Transverse colon (tissue), 4 donors: ENCODE measurements around the gene B3GNT7. TPM values are rescaled to one million over a fixed set of nuclear protein-coding genes. Genes with fewer than 3 reads are reported as not detected.

Source experiments
- DNase-seq: peaks from one replicate; pipeline ENCODE4 v3.0.0-alpha.2; 2019
- H3K27ac ChIP-seq, 4 donors: fragments of 200-600 bp; sonication (generic); 2 replicates each; pipeline ENCODE4 v1.5.1; 2016 to 2018; ENCODE audit warnings: inconsistent platforms in 4 of 4
- H3K27me3 ChIP-seq: fragments of 200-600 bp; sonication (generic); 2 replicates; pipeline ENCODE4 v1.5.1; 2017; ENCODE audit warnings: inconsistent platforms
- H3K36me3 ChIP-seq, 4 donors: fragments of 200-600 bp; sonication (generic); 2 replicates each; pipeline ENCODE4 v1.5.1; 2017 to 2019; ENCODE audit warnings: inconsistent platforms in 4 of 4
- H3K4me1 ChIP-seq, 4 donors: fragments of 200-600 bp; sonication (generic); 2 replicates each; pipeline ENCODE4 v1.5.1; 2017 to 2020; ENCODE audit warnings: inconsistent platforms in 4 of 4
- H3K4me3 ChIP-seq, 4 donors: fragments of 200-600 bp; sonication (generic); 1 replicate in 1 of 4; 2 replicates in 3 of 4; pipeline versions ENCODE4 v1.5.1 to v1.6.1; 2017 to 2019; ENCODE audit warnings: inconsistent platforms in 4 of 4
- H3K9me3 ChIP-seq, 2 donors: fragments of 200-600 bp; sonication (generic); 2 replicates each; pipeline ENCODE4 v1.5.1; 2017 to 2019; ENCODE audit warnings: inconsistent platforms in 2 of 2
- EP300 ChIP-seq: sonication (generic); formaldehyde crosslinking; IDR thresholded peaks from one replicate; pipeline ENCODE4 v1.6.1; 2017; ENCODE audit warnings: antibody characterized with exemption, low read depth
- POLR2A ChIP-seq: fragments of 450-650 bp; IDR thresholded peaks from one replicate; pipeline ENCODE4 v1.6.1; 2016; ENCODE audit warnings: antibody characterized with exemption, mild to moderate bottlenecking, moderate library complexity
- POLR2AphosphoS5 ChIP-seq, 3 donors: sonication (generic); formaldehyde crosslinking; IDR thresholded peaks; one replicate each; pipeline ENCODE4 v1.6.1; 2016; ENCODE audit warnings: antibody characterized with exemption in 3 of 3
- WGBS, 2 donors: methylation state at CpG; one replicate each; pipeline ENCODE4 v1.1.5; 2018; ENCODE audit warnings: low coverage in 1 of 2; 5-methylcytosine and 5-hydroxymethylcytosine counted together
- in situ Hi-C, 4 donors: fragments of 200-750 bp; cut with MboI; loops; one replicate each; pipeline versions ENCODE4 v1.15.0 to v1.15.1; 2017; ENCODE audit warnings: low sequenced_read_pairs in 3 of 4, low pct_ligation_motif_present in 1 of 4, low pct_unique_long_range_greater_than_20kb in 1 of 4
- intact Hi-C: fragments of 100-400 bp; cut with DNase I; formaldehyde crosslinking; loops from one replicate; pipeline ENCODE4 v1.15.1; 2023; ENCODE audit warnings: low total_unique reads
- total RNA-seq, 4 donors: library from RNA; depleted of rRNA; stranded (reverse); fragments of >200 nt; gene quantifications; one replicate each; pipeline ENCODE4 v1.1.0, GENCODE V29; 2016
- TF ChIP-seq, protein P1 (sequence below), 5 experiments: fragments of 200-600 bp in 3 of 5; fragments of 450-650 bp in 2 of 5; sonication (generic) in 3 of 5; IDR thresholded peaks; 1 replicate in 2 of 5; 2 replicates in 3 of 5; pipeline ENCODE4 v1.5.1; 2016 to 2017; ENCODE audit warnings: antibody characterized with exemption in 5 of 5, inconsistent platforms in 3 of 5, mild to moderate bottlenecking in 2 of 5, moderate library complexity in 1 of 5

The B3GNT7 gene
- total RNA-seq, 4 donors from 2014 or later, result 41.8 to 113 (median 55.2) TPM

DNA sequence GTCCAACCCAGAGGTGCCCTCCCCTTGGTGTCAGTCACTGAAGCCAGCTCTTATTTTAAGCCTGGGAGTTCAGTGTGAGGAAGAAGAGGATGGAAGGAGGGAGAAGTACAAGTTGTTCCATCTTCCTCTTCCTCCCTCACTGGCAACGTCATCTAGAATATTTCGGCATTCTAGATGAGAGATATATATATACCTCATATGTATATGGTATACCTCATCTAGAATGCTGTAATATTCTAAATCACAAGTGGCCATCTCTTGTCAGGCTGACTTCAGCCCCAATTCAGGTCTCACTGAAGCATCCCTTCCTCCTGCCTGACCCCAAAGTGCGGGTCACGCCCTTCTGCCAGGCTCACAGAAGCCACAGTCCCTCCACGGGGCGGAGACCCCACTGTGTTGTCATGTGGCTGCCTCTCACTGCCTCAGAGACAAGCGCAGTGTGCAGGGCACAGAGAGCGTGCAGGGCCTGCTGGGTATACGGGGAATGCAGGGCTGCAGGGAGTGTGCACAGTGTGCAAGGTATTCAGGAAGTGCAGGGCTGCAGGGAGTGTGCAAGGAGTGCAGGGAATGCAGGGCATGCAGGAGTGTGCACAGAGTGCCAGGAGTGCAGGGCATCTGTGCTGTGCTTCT, 32.8 kb upstream of the B3GNT7 start:
- WGBS, 2 donors, result 85 to 91% methylated on average over 4 to 9 of the region's 9 CpGs
- H3K36me3 ChIP-seq, result no peaks in the 10 kb centered on the region
- in situ Hi-C loops (no loop called here), intact Hi-C loops (no loop called here)
- TF ChIP-seq EP300, result no peak
- TF ChIP-seq POLR2AphosphoS5 (IDR thresholded peaks at IDR 0.05), result no peak
- TF ChIP-seq, protein P1, sequence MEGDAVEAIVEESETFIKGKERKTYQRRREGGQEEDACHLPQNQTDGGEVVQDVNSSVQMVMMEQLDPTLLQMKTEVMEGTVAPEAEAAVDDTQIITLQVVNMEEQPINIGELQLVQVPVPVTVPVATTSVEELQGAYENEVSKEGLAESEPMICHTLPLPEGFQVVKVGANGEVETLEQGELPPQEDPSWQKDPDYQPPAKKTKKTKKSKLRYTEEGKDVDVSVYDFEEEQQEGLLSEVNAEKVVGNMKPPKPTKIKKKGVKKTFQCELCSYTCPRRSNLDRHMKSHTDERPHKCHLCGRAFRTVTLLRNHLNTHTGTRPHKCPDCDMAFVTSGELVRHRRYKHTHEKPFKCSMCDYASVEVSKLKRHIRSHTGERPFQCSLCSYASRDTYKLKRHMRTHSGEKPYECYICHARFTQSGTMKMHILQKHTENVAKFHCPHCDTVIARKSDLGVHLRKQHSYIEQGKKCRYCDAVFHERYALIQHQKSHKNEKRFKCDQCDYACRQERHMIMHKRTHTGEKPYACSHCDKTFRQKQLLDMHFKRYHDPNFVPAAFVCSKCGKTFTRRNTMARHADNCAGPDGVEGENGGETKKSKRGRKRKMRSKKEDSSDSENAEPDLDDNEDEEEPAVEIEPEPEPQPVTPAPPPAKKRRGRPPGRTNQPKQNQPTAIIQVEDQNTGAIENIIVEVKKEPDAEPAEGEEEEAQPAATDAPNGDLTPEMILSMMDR (IDR thresholded peaks at IDR 0.05), result no peak
- TF ChIP-seq POLR2A, result no peak
- no peak overlapping the region for H3K4me3 ChIP-seq
- H3K27me3 ChIP-seq, result no peaks in the 10 kb centered on the region
- peak overlapping the region in 3 of 4 donors; percentile 25 to 38 (median 29) for H3K27ac ChIP-seq
- H3K9me3 ChIP-seq, result no peaks in the 10 kb centered on the region
- peak; percentile 7 for DNase-seq
- peaks cover 0 to 14% (median 12%) of the 10 kb centered on the region in 4 donors for H3K4me1 ChIP-seq

DNA sequence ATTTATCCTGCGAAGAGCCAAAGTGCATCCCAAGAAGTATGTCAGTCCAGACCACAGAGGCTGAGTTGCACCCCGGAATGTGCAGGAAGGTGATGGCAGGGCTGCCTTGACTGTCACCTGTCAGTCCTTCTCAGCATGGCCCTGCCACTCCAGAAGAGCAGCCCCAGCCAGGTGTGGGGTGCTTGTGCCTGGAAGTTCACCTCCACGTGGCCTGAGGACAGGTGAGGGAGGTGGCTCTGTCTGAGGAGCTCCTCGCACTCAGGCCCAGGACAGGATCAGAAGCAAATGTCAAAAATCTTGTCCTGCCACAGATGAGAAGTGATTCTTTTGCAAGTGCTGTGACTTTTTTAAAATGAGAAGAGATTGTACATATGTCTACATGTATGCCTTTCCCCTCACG, 31.4 kb upstream of the B3GNT7 start:
- Histone ChIP-seq H3K4me3 (no peak overlapping the region), H3K36me3 (no peaks in the 10 kb centered on the region), H3K27me3 (no peaks in the 10 kb centered on the region), H3K4me1 (peaks cover 0 to 14% (median 12%) of the 10 kb centered on the region in 4 donors), H3K9me3 (no peaks in the 10 kb centered on the region), H3K27ac (no peak overlapping the region)
- WGBS, 2 donors, result 92 to 100% methylated on average over 1 to 5 of the region's 5 CpGs
- peak; percentile 6 for DNase-seq
- no peak for TF ChIP-seq EP300
- no peak for TF ChIP-seq POLR2A
- TF ChIP-seq POLR2AphosphoS5 (IDR thresholded peaks at IDR 0.05), result no peak
- TF ChIP-seq, protein P1 (IDR thresholded peaks at IDR 0.05), result no peak
- in situ Hi-C loops, result no loop called here
- intact Hi-C loops, result no loop called here

DNA sequence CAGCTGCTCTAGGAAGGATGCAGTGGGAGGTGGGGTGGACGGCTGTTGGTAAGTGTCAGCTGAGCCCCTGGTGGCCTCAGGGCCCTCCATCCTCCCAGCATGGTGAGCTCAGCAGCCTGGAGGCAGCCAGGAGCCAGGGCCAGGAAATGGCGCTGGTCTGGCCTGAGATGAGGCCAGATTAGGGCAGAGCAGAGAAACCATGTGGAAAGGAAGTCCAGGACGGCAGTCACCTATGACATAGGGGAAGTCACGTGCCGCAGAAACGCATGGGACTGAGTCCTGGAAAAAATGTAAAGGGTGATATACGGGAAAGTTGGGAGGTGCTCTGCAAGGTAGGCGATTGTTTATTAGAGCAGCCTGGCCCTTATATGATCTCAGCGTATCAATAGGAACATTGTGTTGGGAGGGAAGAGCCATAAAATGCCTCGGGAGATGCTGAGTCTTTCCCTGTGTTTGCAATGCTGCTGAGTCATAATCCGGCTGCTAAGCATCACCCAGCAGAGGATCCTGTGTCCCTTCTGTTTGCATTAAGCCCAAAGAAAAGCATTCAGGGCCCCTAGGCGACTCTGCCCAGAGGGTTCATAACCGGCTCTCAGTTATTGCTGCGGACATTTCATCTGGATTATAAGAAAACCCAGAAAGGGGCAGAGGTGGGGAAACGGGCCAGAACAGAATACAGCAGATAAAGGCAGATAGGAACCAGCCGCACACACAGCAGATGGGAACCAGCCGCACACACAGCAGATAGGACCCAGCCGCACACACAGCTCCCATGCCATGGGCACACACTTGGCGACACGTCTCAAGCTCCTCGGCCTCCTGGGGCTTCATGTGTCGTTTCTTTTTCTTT, 30.3 kb upstream of the B3GNT7 start:
- in situ Hi-C loops (no loop called here), intact Hi-C loops (no loop called here)
- WGBS, 2 donors, result 35 to 52% methylated on average over 7 to 22 of the region's 22 CpGs
- Histone ChIP-seq H3K27ac (peak overlapping the region; percentile 54 to 80 (median 68)), H3K4me1 (peaks cover 0 to 14% (median 12%) of the 10 kb centered on the region in 4 donors), H3K9me3 (no peaks in the 10 kb centered on the region), H3K27me3 (no peaks in the 10 kb centered on the region), H3K36me3 (no peaks in the 10 kb centered on the region), H3K4me3 (no peak overlapping the region)
- TF ChIP-seq POLR2AphosphoS5 (IDR thresholded peaks at IDR 0.05) (no peak), POLR2A (no peak), EP300 (no peak)
- TF ChIP-seq, protein P1 (IDR thresholded peaks at IDR 0.05), result no peak
- DNase-seq, result peak; percentile 63

DNA sequence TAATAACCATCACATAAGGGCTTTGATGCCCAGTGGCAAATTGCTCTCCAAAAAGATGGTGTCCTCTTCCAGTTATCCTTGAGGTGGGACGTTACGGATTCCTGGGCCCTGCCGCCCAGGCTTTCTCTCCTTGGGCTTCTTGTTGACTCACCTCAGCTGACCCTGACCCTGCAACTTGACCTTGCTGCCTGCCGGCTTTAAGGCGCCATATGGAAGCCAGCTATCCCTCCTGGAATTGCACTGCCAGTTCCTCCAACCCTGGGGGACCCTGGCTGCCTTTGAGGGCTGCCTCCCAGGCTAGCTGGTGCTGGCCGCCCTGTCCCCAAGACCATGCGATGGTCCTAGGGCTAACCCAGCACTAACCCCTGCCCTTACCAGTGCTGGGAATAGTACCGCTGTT, 28.3 kb upstream of the B3GNT7 start:
- H3K9me3 ChIP-seq, result no peaks in the 10 kb centered on the region
- DNase-seq, result no peak
- intact Hi-C loops (no loop called here), in situ Hi-C loops (no loop called here)
- WGBS, 2 donors, result 96% methylated on average over 8 of the region's 8 CpGs; no CpG with 5 or more reads in 1 of the 2 donors
- no peaks in the 10 kb centered on the region for H3K27me3 ChIP-seq
- H3K4me3 ChIP-seq, result no peak overlapping the region
- no peak for TF ChIP-seq POLR2A
- TF ChIP-seq, protein P1 (IDR thresholded peaks at IDR 0.05), result no peak
- no peak for TF ChIP-seq POLR2AphosphoS5 (IDR thresholded peaks at IDR 0.05)
- TF ChIP-seq EP300, result no peak
- H3K36me3 ChIP-seq, result no peaks in the 10 kb centered on the region
- peaks cover 0 to 14% (median 12%) of the 10 kb centered on the region in 4 donors for H3K4me1 ChIP-seq
- H3K27ac ChIP-seq, result no peak overlapping the region
